ENCODE measurements around the gene RRAS2.
"Not testable (repeated sequence)": the region's sequence is repeated elsewhere in the genome, so short reads cannot be mapped to it uniquely, and the experiment has no call there.

Gene RRAS2

DNA sequence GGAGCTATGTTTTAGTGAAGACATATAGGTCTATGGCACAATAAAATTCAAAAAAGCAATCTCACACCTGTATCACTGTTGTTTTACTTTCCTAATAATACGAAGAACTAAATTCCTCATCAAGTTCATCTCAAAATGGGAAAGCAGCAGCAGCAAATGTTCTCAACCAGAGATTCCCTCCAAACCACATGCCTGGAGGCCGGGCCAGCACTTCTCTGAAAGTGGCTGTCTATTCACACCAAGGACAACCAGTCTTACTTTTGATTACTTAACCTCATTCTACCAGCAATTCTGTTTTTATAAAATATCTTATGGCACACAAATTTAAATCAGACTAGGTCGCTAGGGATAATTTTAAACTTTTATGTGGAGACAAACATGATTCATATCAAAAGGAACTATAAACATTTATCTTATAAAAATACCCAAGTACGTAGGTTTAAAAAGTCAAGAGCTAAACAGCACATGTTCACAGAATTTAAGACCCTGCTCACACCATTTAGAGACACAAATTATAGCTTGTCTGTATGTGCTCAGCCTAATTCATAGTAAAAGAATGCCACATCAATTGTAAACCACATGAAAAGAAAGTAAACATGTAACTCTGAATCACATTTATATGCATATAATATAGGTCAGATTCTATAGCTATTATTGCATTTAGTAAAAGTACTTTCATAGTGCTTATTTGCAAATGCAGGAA lies 46.1 kb downstream of the RRAS2 start:
- H3K4me3 ChIP-seq, result no peak overlapping the region
- no peak overlapping the region for H3K27ac ChIP-seq

DNA sequence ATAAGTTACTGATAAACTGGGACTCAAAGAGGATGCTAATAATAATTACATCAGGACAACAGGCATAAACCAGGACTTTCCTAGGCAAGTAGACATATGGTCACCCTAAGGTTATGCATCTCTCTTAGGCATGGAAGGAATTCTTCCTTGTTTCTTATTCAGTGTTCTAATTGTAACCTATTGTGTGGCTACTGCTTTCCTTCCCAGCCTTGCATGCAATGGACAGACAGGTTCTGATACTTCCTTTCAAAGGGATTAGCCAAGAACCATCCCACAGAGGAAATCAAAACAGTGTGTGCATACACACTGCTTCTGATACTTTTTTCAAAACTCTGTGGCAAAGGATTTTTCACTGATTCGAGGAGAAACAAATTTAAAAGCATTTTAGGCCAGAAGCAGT lies 48.3 kb downstream of the RRAS2 start:
- H3K27ac ChIP-seq, result no peak overlapping the region
- no peak overlapping the region for H3K4me3 ChIP-seq

DNA sequence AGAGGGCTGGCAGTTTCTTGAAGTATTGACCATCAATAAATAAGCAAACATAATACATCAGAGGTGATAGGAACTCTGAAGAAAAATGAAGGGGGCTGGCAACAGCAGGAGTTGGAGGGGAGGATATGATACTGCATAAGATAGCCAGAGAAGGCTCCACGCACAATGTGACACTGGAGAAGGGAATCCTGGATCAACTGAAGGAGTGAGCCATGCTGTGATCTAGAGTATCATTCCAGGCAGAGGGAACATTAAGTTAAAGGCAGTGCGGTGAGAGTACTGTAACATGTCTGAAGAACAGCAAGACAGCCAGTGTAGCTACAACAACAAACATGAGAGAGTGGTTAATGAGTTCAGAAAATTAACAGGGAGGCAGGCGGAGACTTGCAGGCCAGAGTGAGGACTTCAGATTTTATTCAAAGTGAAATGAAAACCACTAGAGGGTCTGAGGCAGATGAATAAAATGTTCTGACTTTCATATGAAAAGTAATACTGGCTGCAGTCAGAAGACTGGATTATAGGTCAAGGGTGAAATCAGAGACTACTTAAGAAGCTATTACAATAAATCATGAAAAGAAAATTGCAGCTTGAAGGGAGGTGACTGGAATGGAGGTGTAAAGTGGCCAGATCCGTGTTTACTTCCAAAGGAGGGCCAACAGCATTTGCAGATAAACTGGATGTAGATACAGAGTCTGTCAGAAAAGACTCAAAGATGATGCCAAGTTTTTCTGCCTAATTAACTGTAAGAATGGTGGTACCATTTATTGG lies 49.4 kb downstream of the RRAS2 start:
- Histone ChIP-seq H3K27ac (no peak overlapping the region), H3K4me3 (no peak overlapping the region)

- Histone ChIP-seq H3K27ac (no peak overlapping the region), H3K4me3 (no peak overlapping the region)
These were observed 50.0 kb downstream of the RRAS2 start for GRCh38 chr11:14308897-14309387.

GRCh38 chr11:14308114-14308896 lies 50.7 kb downstream of the RRAS2 start:
- H3K4me3 ChIP-seq, result no peak overlapping the region
- no peak overlapping the region for H3K27ac ChIP-seq

DNA sequence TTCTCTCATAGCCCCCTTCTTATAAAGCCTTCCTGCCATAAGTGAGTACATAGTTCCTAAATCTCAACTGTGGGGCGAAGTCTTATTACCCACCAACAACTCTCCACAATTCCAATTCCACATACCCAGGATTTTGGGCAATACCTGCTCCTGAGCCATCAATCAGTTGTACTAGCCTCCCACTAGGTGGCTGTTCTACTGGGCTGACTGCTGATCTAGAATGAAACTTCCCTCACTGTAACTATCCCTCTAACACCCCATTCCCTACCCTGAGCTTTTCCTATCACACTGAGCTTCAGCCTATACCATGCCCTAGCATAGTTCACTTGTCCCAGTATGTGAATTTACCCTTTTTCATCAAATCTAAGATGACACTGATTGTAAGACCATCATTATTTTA lies 52.5 kb downstream of the RRAS2 start:
- Histone ChIP-seq H3K4me3 (no peak overlapping the region), H3K27ac (no peak overlapping the region)

GRCh38 chr11:14305649-14306048 lies 53.3 kb downstream of the RRAS2 start:
- Histone ChIP-seq H3K27ac (no peak overlapping the region), H3K4me3 (no peak overlapping the region)

DNA sequence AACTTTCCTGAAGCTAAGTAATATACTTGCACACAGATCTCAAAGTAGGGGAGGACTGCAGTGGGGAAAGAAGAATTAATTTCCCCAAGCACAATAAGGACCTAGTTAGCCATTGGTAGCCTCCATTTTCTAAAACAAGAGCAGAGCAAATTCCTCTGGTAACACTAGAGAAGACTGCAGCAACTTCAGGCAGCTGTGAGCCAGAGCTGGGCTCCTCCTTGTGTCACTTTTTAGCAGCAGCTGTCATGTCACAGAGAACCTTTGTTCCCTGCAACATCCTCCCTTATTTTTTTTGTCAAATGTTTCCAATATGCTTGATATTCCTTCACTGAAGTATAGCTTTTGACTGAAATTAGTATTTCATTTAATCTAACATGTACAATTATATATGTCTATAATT lies 54.4 kb downstream of the RRAS2 start:
- Histone ChIP-seq H3K27ac (no peak overlapping the region), H3K4me3 (no peak overlapping the region)

- Histone ChIP-seq H3K4me3 (no peak overlapping the region), H3K27ac (peak overlapping the region in 2 of 21 experiments; percentile 13 to 33)
These were observed 58.2 kb downstream of the RRAS2 start for GRCh38 chr11:14300661-14301304.

GRCh38 chr11:14299921-14300320 lies 59.1 kb downstream of the RRAS2 start:
- no peak overlapping the region for H3K27ac ChIP-seq
- H3K4me3 ChIP-seq, result no peak overlapping the region

GRCh38 chr11:14290422-14290821 lies 68.6 kb downstream of the RRAS2 start:
- Histone ChIP-seq H3K27ac (no peak overlapping the region), H3K4me3 (no peak overlapping the region)

- no peak overlapping the region for H3K4me3 ChIP-seq
- H3K27ac ChIP-seq, result peak overlapping the region in 3 of 21 experiments; percentile 10 to 20 (median 11)
These were observed 70.6 kb downstream of the RRAS2 start for GRCh38 chr11:14288189-14288935.

GRCh38 chr11:14278869-14279268 lies 80.1 kb downstream of the RRAS2 start:
- not testable (repeated sequence) for H3K27ac ChIP-seq, H3K4me3 ChIP-seq

DNA sequence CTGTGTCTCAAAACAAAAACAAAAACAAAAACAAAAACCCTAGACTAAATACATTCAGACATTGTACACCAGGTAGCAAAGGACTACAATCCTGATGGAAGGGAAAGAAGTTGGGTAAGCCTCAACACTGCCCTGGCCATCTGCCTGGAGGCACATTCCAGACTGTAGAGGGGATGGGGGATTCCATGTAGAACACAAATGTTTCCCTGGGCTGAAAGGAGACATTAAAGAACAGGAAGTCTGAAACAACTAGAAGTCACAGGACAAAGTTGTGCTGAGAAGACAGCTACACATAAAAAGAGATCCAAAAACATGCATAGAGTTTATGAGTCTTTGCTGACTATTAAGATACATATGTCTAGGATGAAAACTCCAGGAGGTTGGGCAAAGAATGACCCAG lies 83.9 kb downstream of the RRAS2 start:
- Histone ChIP-seq H3K27ac (peak overlapping the region in 1 of 21 experiments; percentile 1), H3K4me3 (no peak overlapping the region)

- Histone ChIP-seq H3K27ac (no peak overlapping the region), H3K4me3 (no peak overlapping the region)
These were observed 85.1 kb downstream of the RRAS2 start for GRCh38 chr11:14273895-14274294.

DNA sequence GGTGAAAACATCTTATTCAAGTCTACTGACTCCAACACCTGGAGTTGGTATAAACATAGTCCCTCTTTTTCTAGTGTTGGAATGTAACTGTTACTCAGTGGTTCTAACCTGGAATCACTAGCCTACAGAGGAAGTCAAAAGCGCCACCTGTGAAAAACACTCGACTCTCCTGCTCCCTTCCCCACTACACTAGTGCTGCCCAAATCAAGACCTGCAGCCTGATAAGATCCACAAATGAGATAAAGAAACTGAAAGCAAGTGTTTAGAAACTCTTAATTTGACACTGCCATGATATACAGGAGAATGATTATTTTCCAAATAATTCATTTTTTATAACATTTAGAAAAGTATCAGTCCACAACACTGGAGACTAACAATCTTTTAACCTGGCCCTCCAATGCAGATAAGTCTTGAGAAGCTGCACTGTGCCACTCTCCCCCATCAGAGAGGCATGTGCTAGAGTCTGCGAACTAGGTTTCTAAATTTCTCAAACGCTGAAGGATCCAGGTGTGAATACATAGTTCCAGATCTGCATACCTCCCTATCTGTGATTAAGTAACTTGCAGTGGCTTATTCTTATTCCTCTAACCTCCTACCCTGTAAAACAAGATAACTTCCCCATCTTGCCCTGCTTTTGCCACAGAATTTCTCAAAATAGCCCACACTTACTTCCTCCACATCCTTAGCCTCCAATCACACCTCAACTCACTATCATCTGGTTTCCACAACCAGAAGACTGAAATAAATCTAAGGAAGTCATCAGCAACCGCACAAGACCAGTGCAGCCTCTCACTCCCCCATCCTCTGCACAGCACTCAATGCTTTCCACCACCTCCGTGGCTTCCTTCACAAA lies 88.1 kb downstream of the RRAS2 start:
- Histone ChIP-seq H3K27ac (no peak overlapping the region), H3K4me3 (no peak overlapping the region)

DNA sequence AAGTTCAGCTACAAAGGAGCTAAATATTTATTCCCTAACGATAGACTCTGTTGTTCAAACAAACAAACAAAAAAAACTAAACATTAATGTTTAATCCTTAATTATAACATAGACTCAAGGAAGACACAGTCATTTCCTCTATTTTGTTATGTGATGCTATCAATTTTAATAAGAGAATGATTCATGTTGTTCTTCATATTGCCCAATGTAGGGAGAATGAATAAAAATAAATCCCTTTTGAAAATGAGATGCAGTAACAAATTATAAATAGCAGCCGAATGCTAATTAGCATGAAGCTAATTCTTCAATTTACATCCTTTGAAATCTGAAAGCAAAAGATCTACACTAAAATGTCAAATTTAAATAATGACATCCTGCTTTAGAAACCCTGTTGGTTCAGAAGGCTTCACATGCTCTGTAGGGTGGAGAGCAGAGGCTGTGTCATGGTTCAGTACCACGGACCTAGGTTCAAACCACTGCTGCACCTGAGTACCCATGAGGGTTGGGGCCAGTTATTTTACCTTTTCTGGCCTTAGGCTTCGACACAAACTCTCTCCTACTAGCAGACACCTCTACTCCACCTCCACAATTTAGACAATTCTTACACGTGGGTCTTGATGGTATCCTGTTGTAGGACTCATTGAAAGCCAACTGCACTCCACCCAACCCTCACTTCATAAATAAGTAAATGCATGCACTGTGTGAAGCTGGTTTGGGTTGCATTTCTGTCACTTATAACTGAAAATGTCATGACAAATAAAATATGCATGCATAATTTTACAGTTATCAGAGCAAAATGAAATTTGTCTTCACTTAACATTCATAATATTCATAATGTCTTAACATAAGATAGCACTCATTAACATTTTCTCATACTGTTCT lies 89.0 kb downstream of the RRAS2 start:
- Histone ChIP-seq H3K27ac (no peak overlapping the region), H3K4me3 (no peak overlapping the region)

Measured in skin epidermis (tissue), 12 donors.